ENCODE measurements around the gene GNA12. TPM values are rescaled to one million over a fixed set of nuclear protein-coding genes. Genes with fewer than 3 reads are reported as not detected.

The GNA12 gene
- total and polyA plus RNA-seq, 9 of the 15 experiments (the other 6 are each of a cell fraction or from before 2014, with no cell fraction given): 0.65 to 32.7 (median 9.6) TPM

DNA sequence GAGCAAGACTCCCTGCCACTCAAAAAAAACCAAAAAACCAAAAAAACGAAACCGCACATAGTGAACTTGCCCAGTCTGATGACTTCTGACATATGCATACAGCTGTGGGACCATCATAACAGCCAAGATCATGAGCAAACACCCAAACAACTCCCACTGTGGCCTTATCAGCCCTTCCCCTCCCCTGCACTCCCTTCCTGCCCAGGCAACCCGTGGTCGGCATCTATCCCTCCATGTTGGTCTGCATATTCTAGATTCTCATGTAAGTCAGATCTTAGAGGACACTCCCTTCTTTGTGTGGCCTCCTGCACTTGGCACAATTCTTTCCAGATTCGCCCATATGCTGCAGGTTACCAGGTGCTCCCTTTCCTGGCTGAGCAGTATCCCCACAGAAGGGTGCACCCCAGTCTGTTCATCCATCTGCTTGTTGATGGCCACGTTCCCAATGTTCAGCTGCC, 72.8 kb downstream of the GNA12 start (continued):
- TF ChIP-seq, protein P1, sequence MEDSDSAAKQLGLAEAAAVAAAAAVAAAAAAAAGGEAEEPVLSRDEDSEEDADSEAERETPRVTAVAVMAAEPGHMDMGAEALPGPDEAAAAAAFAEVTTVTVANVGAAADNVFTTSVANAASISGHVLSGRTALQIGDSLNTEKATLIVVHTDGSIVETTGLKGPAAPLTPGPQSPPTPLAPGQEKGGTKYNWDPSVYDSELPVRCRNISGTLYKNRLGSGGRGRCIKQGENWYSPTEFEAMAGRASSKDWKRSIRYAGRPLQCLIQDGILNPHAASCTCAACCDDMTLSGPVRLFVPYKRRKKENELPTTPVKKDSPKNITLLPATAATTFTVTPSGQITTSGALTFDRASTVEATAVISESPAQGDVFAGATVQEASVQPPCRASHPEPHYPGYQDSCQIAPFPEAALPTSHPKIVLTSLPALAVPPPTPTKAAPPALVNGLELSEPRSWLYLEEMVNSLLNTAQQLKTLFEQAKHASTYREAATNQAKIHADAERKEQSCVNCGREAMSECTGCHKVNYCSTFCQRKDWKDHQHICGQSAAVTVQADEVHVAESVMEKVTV (CRISPR knock-in tag; IDR thresholded peaks at IDR 0.05): no peak
- TF ChIP-seq ZNF197 (CRISPR knock-in tag; IDR thresholded peaks at IDR 0.05; ENCODE audit: low read depth): no peak
- TF ChIP-seq POLR3A (IDR thresholded peaks at IDR 0.05; ENCODE audit: borderline replicate concordance, extremely low read depth, insufficient read depth, insufficient read length): no peak
- TF ChIP-seq ZNF444 (CRISPR knock-in tag; IDR thresholded peaks at IDR 0.05): no peak; the same call in 1 of the 2 replicates
- TF ChIP-seq TAF15 (IDR thresholded peaks at IDR 0.05; ENCODE audit: low read depth, low read length): no peak
- TF ChIP-seq, protein P2, sequence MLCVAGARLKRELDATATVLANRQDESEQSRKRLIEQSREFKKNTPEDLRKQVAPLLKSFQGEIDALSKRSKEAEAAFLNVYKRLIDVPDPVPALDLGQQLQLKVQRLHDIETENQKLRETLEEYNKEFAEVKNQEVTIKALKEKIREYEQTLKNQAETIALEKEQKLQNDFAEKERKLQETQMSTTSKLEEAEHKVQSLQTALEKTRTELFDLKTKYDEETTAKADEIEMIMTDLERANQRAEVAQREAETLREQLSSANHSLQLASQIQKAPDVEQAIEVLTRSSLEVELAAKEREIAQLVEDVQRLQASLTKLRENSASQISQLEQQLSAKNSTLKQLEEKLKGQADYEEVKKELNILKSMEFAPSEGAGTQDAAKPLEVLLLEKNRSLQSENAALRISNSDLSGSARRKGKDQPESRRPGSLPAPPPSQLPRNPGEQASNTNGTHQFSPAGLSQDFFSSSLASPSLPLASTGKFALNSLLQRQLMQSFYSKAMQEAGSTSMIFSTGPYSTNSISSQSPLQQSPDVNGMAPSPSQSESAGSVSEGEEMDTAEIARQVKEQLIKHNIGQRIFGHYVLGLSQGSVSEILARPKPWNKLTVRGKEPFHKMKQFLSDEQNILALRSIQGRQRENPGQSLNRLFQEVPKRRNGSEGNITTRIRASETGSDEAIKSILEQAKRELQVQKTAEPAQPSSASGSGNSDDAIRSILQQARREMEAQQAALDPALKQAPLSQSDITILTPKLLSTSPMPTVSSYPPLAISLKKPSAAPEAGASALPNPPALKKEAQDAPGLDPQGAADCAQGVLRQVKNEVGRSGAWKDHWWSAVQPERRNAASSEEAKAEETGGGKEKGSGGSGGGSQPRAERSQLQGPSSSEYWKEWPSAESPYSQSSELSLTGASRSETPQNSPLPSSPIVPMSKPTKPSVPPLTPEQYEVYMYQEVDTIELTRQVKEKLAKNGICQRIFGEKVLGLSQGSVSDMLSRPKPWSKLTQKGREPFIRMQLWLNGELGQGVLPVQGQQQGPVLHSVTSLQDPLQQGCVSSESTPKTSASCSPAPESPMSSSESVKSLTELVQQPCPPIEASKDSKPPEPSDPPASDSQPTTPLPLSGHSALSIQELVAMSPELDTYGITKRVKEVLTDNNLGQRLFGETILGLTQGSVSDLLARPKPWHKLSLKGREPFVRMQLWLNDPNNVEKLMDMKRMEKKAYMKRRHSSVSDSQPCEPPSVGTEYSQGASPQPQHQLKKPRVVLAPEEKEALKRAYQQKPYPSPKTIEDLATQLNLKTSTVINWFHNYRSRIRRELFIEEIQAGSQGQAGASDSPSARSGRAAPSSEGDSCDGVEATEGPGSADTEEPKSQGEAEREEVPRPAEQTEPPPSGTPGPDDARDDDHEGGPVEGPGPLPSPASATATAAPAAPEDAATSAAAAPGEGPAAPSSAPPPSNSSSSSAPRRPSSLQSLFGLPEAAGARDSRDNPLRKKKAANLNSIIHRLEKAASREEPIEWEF (CRISPR knock-in tag; IDR thresholded peaks at IDR 0.05): no peak
- TF ChIP-seq ZNF124 (CRISPR knock-in tag; IDR thresholded peaks at IDR 0.05): no peak
- no peak for TF ChIP-seq POLR2B (IDR thresholded peaks at IDR 0.05; ENCODE audit: low read depth, partially characterized antibody)
- peak; percentile 78 for TF ChIP-seq EGR1 (conservative IDR thresholded peaks at IDR 0.05)
- TF ChIP-seq MCM3 (IDR thresholded peaks at IDR 0.05): no peak
- no peak for TF ChIP-seq XRCC5 (IDR thresholded peaks at IDR 0.05; ENCODE audit: low read depth, low read length)
- TF ChIP-seq, protein P3, sequence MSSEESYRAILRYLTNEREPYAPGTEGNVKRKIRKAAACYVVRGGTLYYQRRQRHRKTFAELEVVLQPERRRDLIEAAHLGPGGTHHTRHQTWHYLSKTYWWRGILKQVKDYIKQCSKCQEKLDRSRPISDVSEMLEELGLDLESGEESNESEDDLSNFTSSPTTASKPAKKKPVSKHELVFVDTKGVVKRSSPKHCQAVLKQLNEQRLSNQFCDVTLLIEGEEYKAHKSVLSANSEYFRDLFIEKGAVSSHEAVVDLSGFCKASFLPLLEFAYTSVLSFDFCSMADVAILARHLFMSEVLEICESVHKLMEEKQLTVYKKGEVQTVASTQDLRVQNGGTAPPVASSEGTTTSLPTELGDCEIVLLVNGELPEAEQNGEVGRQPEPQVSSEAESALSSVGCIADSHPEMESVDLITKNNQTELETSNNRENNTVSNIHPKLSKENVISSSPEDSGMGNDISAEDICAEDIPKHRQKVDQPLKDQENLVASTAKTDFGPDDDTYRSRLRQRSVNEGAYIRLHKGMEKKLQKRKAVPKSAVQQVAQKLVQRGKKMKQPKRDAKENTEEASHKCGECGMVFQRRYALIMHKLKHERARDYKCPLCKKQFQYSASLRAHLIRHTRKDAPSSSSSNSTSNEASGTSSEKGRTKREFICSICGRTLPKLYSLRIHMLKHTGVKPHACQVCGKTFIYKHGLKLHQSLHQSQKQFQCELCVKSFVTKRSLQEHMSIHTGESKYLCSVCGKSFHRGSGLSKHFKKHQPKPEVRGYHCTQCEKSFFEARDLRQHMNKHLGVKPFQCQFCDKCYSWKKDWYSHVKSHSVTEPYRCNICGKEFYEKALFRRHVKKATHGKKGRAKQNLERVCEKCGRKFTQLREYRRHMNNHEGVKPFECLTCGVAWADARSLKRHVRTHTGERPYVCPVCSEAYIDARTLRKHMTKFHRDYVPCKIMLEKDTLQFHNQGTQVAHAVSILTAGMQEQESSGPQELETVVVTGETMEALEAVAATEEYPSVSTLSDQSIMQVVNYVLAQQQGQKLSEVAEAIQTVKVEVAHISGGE (CRISPR knock-in tag; IDR thresholded peaks at IDR 0.05): peak in 1 of 3 experiments; percentile 44; a peak in 1 of 6 replicates
- no peak for TF ChIP-seq NR3C1 (CRISPR knock-in tag; IDR thresholded peaks at IDR 0.05)
- TF ChIP-seq, protein P4, sequence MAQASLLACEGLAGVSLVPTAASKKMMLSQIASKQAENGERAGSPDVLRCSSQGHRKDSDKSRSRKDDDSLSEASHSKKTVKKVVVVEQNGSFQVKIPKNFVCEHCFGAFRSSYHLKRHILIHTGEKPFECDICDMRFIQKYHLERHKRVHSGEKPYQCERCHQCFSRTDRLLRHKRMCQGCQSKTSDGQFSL (CRISPR knock-in tag; IDR thresholded peaks at IDR 0.05): no peak
- TF ChIP-seq, protein P4 (tag; IDR thresholded peaks at IDR 0.05): no peak
- no peak for TF ChIP-seq ELF1 (tag; IDR thresholded peaks at IDR 0.05)
- TF ChIP-seq, protein P5, sequence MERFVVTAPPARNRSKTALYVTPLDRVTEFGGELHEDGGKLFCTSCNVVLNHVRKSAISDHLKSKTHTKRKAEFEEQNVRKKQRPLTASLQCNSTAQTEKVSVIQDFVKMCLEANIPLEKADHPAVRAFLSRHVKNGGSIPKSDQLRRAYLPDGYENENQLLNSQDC (CRISPR knock-in tag; IDR thresholded peaks at IDR 0.05): no peak

Measured in K562 (cell line).